Panc1 (cell line): ENCODE measurements around the gene PPM1H. TPM values are rescaled to one million over a fixed set of nuclear protein-coding genes. Genes with fewer than 3 reads are reported as not detected.

ENCODE experiments used
- ATAC-seq: fragments of 200-7000 bp; cut with Tn5 transposase; 2 replicates; pipeline ENCODE4 v1.9.1; 2020; ENCODE audit warnings: mild to moderate bottlenecking, moderate library complexity
- BruUV-seq: library from RNA; stranded (reverse); fragments of 400-500 nt; replicated peaks from 2 replicates; lab custom pipeline; 2021; lab: Mats Ljungman, UMichigan
- CTCF ChIA-PET: fragments of 300-600 bp; sonication (Branson Sonifier 250); formaldehyde crosslinking; loops from one replicate; lab custom pipeline; 2022; ENCODE audit warnings: antibody characterized with exemption; lab: Charles Lee
- POLR2A ChIA-PET: fragments of 300-600 bp; sonication (Branson Sonifier 250); formaldehyde crosslinking; loops from one replicate; lab custom pipeline; 2022; ENCODE audit warnings: antibody characterized with exemption; lab: Charles Lee
- DNase-seq: peaks from one replicate; pipeline ENCODE4 v3.0.0-alpha.2; 2010; ENCODE audit warnings: low read depth, low spot score
- H3K27ac ChIP-seq: 2 replicates; pipeline ENCODE4 v1.5.1; 2011; ENCODE audit warnings: mild to moderate bottlenecking, low read length, inconsistent platforms
- H3K27me3 ChIP-seq: fragments of 200-500 bp; sonication (Bioruptor generic); 2 replicates; pipeline ENCODE4 v1.6.0; 2014; ENCODE audit warnings: low read length, inconsistent platforms; ENCODE audit not compliant: control insufficient read depth, insufficient read depth
- H3K36me3 ChIP-seq: fragments of 200-500 bp; sonication (Bioruptor generic); 2 replicates; pipeline ENCODE4 v1.5.1; 2014; ENCODE audit warnings: inconsistent platforms, mild to moderate bottlenecking, low read length, moderate library complexity; ENCODE audit not compliant: control insufficient read depth, insufficient read depth
- H3K4me1 ChIP-seq: 2 replicates; pipeline ENCODE4 v1.5.1; 2011; ENCODE audit warnings: inconsistent platforms, mild to moderate bottlenecking, low read length, moderate library complexity; ENCODE audit not compliant: control insufficient read depth, insufficient read depth
- H3K4me3 ChIP-seq, 2 experiments: 2 replicates each; pipeline ENCODE4 v1.5.1; 2011 to 2012; ENCODE audit warnings: low read depth in 2 of 2, low read length in 2 of 2, mild to moderate bottlenecking in 2 of 2, inconsistent platforms in 1 of 2, moderate library complexity in 1 of 2
- H3K9me3 ChIP-seq: fragments of 200-500 bp; sonication (Bioruptor generic); 2 replicates; pipeline ENCODE4 v1.5.1; 2014; ENCODE audit warnings: low read depth, mild to moderate bottlenecking, inconsistent platforms, low read length, moderate library complexity; ENCODE audit not compliant: control insufficient read depth, insufficient read depth
- CTCF ChIP-seq: fragments of 450-650 bp; IDR thresholded peaks from 2 replicates; pipeline ENCODE4 v1.5.1; 2017; ENCODE audit warnings: mild to moderate bottlenecking
- POLR2AphosphoS5 ChIP-seq: IDR thresholded peaks from 2 replicates; pipeline ENCODE4 v1.6.1; 2012; ENCODE audit warnings: mild to moderate bottlenecking, low read depth, low read length, moderate library complexity
- REST ChIP-seq, 2 experiments: IDR thresholded peaks; 2 replicates each; pipeline ENCODE4 v1.6.1; 2011 to 2012; ENCODE audit warnings: low read depth in 2 of 2, control low read depth in 1 of 2, low read length in 1 of 2, mild to moderate bottlenecking in 1 of 2, moderate library complexity in 1 of 2; ENCODE audit not compliant: insufficient read depth in 1 of 2
- SIN3A ChIP-seq: IDR thresholded peaks from 2 replicates; pipeline ENCODE4 v1.6.1; 2012; ENCODE audit warnings: low read depth, mild to moderate bottlenecking, low read length, moderate library complexity, borderline replicate concordance; ENCODE audit not compliant: insufficient read depth
- TCF7L2 ChIP-seq: IDR thresholded peaks from 2 replicates; pipeline ENCODE4 v1.6.1; 2011; ENCODE audit warnings: mild to moderate bottlenecking, low read depth, low read length, inconsistent platforms
- in situ Hi-C: cut with HindIII; loops from 2 replicates; pipeline ENCODE4 v1.10.0; 2016; ENCODE audit warnings: low sequenced_read_pairs, low pct_unique_long_range_greater_than_20kb
- intact Hi-C: fragments of 100-400 bp; cut with micrococcal nuclease; formaldehyde crosslinking; loops from one replicate; pipeline ENCODE4 v1.10.0; 2022; ENCODE audit not compliant: unreplicated experiment
- total RNA-seq: library from RNA; stranded (reverse); gene quantifications from one replicate; pipeline ENCODE4 v1.2.1, GENCODE V29; 2021; ENCODE audit not compliant: unreplicated experiment

PPM1H gene
- total RNA-seq, 1 experiment from 2014 or later: 22.9 TPM

GRCh38 chr12:62903151-62903550 is 31.8 kb downstream of the PPM1H start:
- no peaks in the 10 kb centered on the region for H3K9me3 ChIP-seq
- no TSS peak for BruUV-seq
- ATAC-seq (no peak), DNase-seq (no peak)
- H3K4me3 ChIP-seq: no peak overlapping the region
- intact Hi-C loops (no loop called here), in situ Hi-C loops (no loop called here)
- TF ChIP-seq SIN3A (no peak), POLR2AphosphoS5 (no peak), TCF7L2 (no peak), REST (IDR thresholded peaks at IDR 0.05; ENCODE audit: insufficient read depth in 1 of 2, low read depth in 2 of 2, low read length in 1 of 2) (no peak), CTCF (no peak)
- H3K27ac ChIP-seq: no peak overlapping the region
- ChIA-PET CTCF (no interaction called here), POLR2A (no interaction called here)
- H3K36me3 ChIP-seq: no peaks in the 10 kb centered on the region
- H3K4me1 ChIP-seq: no peaks in the 10 kb centered on the region
- no peaks in the 10 kb centered on the region for H3K27me3 ChIP-seq

GRCh38 chr12:62900686-62901272 is 34.2 kb downstream of the PPM1H start:
- DNase-seq: no peak
- H3K36me3 ChIP-seq: no peaks in the 10 kb centered on the region
- TF ChIP-seq POLR2AphosphoS5 (no peak), TCF7L2 (no peak), CTCF (no peak), SIN3A (no peak), REST (IDR thresholded peaks at IDR 0.05; ENCODE audit: insufficient read depth in 1 of 2, low read depth in 2 of 2, low read length in 1 of 2) (no peak)
- ATAC-seq: no peak
- ChIA-PET CTCF (no interaction called here), POLR2A (no interaction called here)
- H3K4me3 ChIP-seq: no peak overlapping the region
- H3K9me3 ChIP-seq: no peaks in the 10 kb centered on the region
- in situ Hi-C loops: no loop called here
- intact Hi-C loops: no loop called here
- H3K27ac ChIP-seq: no peak overlapping the region
- no TSS peak for BruUV-seq
- H3K4me1 ChIP-seq: no peaks in the 10 kb centered on the region
- H3K27me3 ChIP-seq: no peaks in the 10 kb centered on the region
